K562 (cell line): ENCODE results near the gene ADGRL3. TPM values are rescaled to one million over a fixed set of nuclear protein-coding genes. Genes with fewer than 3 reads are reported as not detected.

Experiments
- ATAC-seq: fragments of 200-7000 bp; cut with Tn5 transposase; 3 replicates; pipeline ENCODE4 v1.9.1; 2020; ENCODE audit warnings: moderate library complexity
- BruUV-seq: library from RNA; stranded (reverse); fragments of 400-500 nt; replicated peaks from 2 replicates; lab custom pipeline; 2021; lab: Mats Ljungman, UMichigan
- CTCF ChIA-PET: fragments of 300-600 bp; formaldehyde crosslinking; extraction: SDS; loops from one replicate; lab custom pipeline; 2021; ENCODE audit warnings: low intra/inter-chr PET ratio; lab: Yijun Ruan, JAX
- POLR2A ChIA-PET: fragments of 300-600, 350-650 bp; sonication (Branson Sonifier 250); formaldehyde crosslinking; extraction: SDS; loops from one replicate; lab custom pipeline; 2021; ENCODE audit warnings: antibody characterized with exemption, inconsistent platforms; lab: Yijun Ruan, JAX
- DNase-seq, 4 experiments: peaks; one replicate each; pipeline versions ENCODE4 v3.0.0 to v3.0.0-alpha.2; 2011 to 2018; ENCODE audit warnings: low spot score in 3 of 4, mixed read lengths in 3 of 4; ENCODE audit errors: extremely low read depth in 1 of 4
- FAIRE-seq: peaks from 2 replicates; lab custom pipeline; 2011; peaks lifted over from hg19 to GRCh38; lab: Jason Lieb, UNC
- H2AFZ ChIP-seq: 2 replicates; pipeline ENCODE4 v1.6.0; 2011; ENCODE audit warnings: low read depth, low read length, control low read depth, inconsistent platforms
- H3K27ac ChIP-seq: fragments of 200-600 bp; 3 replicates; pipeline ENCODE4 v1.8.0; 2011; ENCODE audit warnings: low read depth, mild to moderate bottlenecking, control low read depth, inconsistent platforms, low read length, moderate library complexity, mixed read lengths; ENCODE audit errors: extremely low read depth
- H3K27me3 ChIP-seq, 2 experiments: fragments of 300-600 bp in 1 of 2; 2 replicates in 1 of 2; 3 replicates in 1 of 2; pipeline versions ENCODE4 v1.6.0 to v1.8.0; 2011; ENCODE audit warnings: inconsistent platforms in 2 of 2, low read length in 2 of 2, mild to moderate bottlenecking in 1 of 2, mixed read lengths in 1 of 2, moderate library complexity in 1 of 2; ENCODE audit not compliant: control insufficient read depth in 2 of 2, insufficient read depth in 2 of 2
- H3K36me3 ChIP-seq: fragments of 300-600 bp; 3 replicates; pipeline ENCODE4 v1.8.0; 2011; ENCODE audit warnings: mild to moderate bottlenecking, low read length, inconsistent platforms; ENCODE audit not compliant: control insufficient read depth, insufficient read depth
- H3K4me1 ChIP-seq, 2 experiments: fragments of 200-600 bp in 1 of 2; replicated peaks in 1 of 2; 2 replicates in 1 of 2; 3 replicates in 1 of 2; pipeline versions ENCODE4 v1.5.1 to v1.8.0; 2011; ENCODE audit warnings: inconsistent platforms in 2 of 2, low read length in 2 of 2, mild to moderate bottlenecking in 1 of 2, mixed read lengths in 1 of 2, moderate library complexity in 1 of 2; ENCODE audit not compliant: control insufficient read depth in 2 of 2, insufficient read depth in 2 of 2
- H3K4me2 ChIP-seq: 2 replicates; pipeline ENCODE4 v1.6.1; 2011; ENCODE audit warnings: low read length, control low read depth, inconsistent platforms, mixed read lengths; ENCODE audit not compliant: insufficient read depth
- H3K4me3 ChIP-seq: fragments of 200-600 bp; sonication (generic), shearing (Covaris generic); 2 replicates; pipeline ENCODE4 v1.5.1; 2016; ENCODE audit warnings: control low read depth, inconsistent platforms
- H3K79me2 ChIP-seq: fragments of 200-600 bp; 3 replicates; pipeline ENCODE4 v1.8.0; 2011; ENCODE audit warnings: low read length, inconsistent platforms; ENCODE audit not compliant: control insufficient read depth, insufficient read depth
- H3K9ac ChIP-seq, 2 experiments: 2 replicates each; pipeline versions ENCODE4 v1.6.0 to v1.6.1; 2011; ENCODE audit warnings: low read depth in 2 of 2, low read length in 2 of 2, control low read depth in 1 of 2, inconsistent platforms in 1 of 2, mild to moderate bottlenecking in 1 of 2, mixed read lengths in 1 of 2; ENCODE audit not compliant: insufficient read depth in 1 of 2
- H3K9me1 ChIP-seq: one replicate; pipeline ENCODE4 v1.6.0; 2011; ENCODE audit warnings: inconsistent platforms, mild to moderate bottlenecking, low read length, moderate library complexity; ENCODE audit not compliant: control insufficient read depth, insufficient read depth
- H3K9me3 ChIP-seq: replicated peaks from 2 replicates; pipeline ENCODE4 v1.5.1; 2011; ENCODE audit warnings: low read depth, low read length, inconsistent platforms; ENCODE audit not compliant: control insufficient read depth, insufficient read depth
- H4K20me1 ChIP-seq: replicated peaks from 2 replicates; pipeline ENCODE4 v1.6.1; 2011; ENCODE audit warnings: low read length, inconsistent platforms, mixed read lengths; ENCODE audit not compliant: control insufficient read depth, insufficient read depth
- BDP1 ChIP-seq: IDR thresholded peaks from 3 replicates; pipeline ENCODE4 v1.6.1; 2011; ENCODE audit not compliant: insufficient read length, insufficient read depth
- JUN ChIP-seq, 2 experiments: sonication (generic) in 1 of 2; formaldehyde crosslinking in 1 of 2; IDR thresholded peaks; 2 replicates each; pipeline versions ENCODE4 v1.6.1 to v1.8.0; 2012 to 2022; ENCODE audit warnings: borderline replicate concordance in 2 of 2, mild to moderate bottlenecking in 2 of 2, improper control_type of control experiment in 1 of 2, low read depth in 1 of 2, low read length in 1 of 2, missing genetic modification reagents in 1 of 2
- KAT8 ChIP-seq: fragments of 450-650 bp; IDR thresholded peaks from 2 replicates; pipeline ENCODE4 v1.6.1; 2016; ENCODE audit warnings: low read depth, mild to moderate bottlenecking
- PRPF4 ChIP-seq: fragments of 200-400 bp; formaldehyde crosslinking; IDR thresholded peaks from one replicate; pipeline ENCODE4 v1.6.1; 2017; ENCODE audit warnings: low read length, low read depth, mild to moderate bottlenecking; ENCODE audit not compliant: insufficient read depth, poor library complexity, severe bottlenecking
- PTRF ChIP-seq: fragments of 450-650 bp; IDR thresholded peaks from 2 replicates; pipeline ENCODE4 v1.6.1; 2016; ENCODE audit warnings: mild to moderate bottlenecking, missing genetic modification characterization, missing compliant biosample characterization
- RFX7 ChIP-seq: fragments of 250-450 bp; sonication (Bioruptor Pico); IDR thresholded peaks from 2 replicates; pipeline ENCODE4 v1.5.1; 2021; ENCODE audit warnings: mild to moderate bottlenecking
- U2AF2 ChIP-seq: fragments of 200-400 bp; formaldehyde crosslinking; optimal IDR thresholded peaks from 2 replicates; pipeline ENCODE3; 2017; ENCODE audit warnings: low read depth, mild to moderate bottlenecking, low read length
- ZNF354B ChIP-seq: fragments of 250-450 bp; sonication (Bioruptor Pico); IDR thresholded peaks from 2 replicates; pipeline ENCODE4 v1.4.0; 2020
- ZNF408 ChIP-seq: fragments of 250-450 bp; sonication (Bioruptor Pico); IDR thresholded peaks from 2 replicates; pipeline ENCODE4 v1.4.0; 2020; ENCODE audit warnings: low read depth, mild to moderate bottlenecking, moderate library complexity
- ZNF586 ChIP-seq: fragments of 450-650 bp; formaldehyde crosslinking; conservative IDR thresholded peaks from 2 replicates; pipeline ENCODE4 v1.4.0; 2020; ENCODE audit warnings: mild to moderate bottlenecking, moderate library complexity
- ZNF668 ChIP-seq: fragments of 250-450 bp; sonication (Bioruptor Pico); IDR thresholded peaks from 2 replicates; pipeline ENCODE4 v1.8.0; 2022; ENCODE audit warnings: mild to moderate bottlenecking, inconsistent platforms
- WGBS: fragments of 100-300 bp; shearing (Covaris generic); methylation state at CpG from one replicate; pipeline ENCODE4 v1.1.6; 2016; ENCODE audit warnings: low coverage, mixed read lengths; ENCODE audit not compliant: insufficient coverage; ENCODE audit errors: missing lambda C conversion rate; 5-methylcytosine and 5-hydroxymethylcytosine counted together
- in situ Hi-C: fragments of 300-500 bp; cut with MboI; formaldehyde crosslinking; loops from 4 replicates; pipeline ENCODE4 v1.15.0; 2018; ENCODE audit warnings: inconsistent platforms, mixed read lengths
- intact Hi-C: fragments of 100-400 bp; cut with micrococcal nuclease; formaldehyde crosslinking; loops from 2 replicates; pipeline ENCODE4 v1.14.2; 2022
- polyA plus RNA-seq, 8 experiments: library from polyadenylated mRNA; depleted of rRNA in 4 of 8; stranded (reverse) in 5 of 8; unstranded in 3 of 8; fragments of >200 nt; fragmentation: Nextera tagmentation in 2 of 8; fragmentation: Illumina TruSeq in 1 of 8; extraction: Ambion mirVana in 2 of 8; extraction: Trizol in 1 of 8; gene quantifications; 2 replicates each; pipeline versions ENCODE4 v1.2.1 to v1.2.3, GENCODE V29; 2011 to 2014; ENCODE audit warnings: inconsistent platforms in 1 of 8, missing spikeins in 1 of 8
- total RNA-seq, 7 experiments: library from RNA; depleted of rRNA in 6 of 7; stranded (reverse); fragments of >200 nt in 6 of 7; fragmentation: Illumina TruSeq in 2 of 7; extraction: Trizol in 2 of 7; gene quantifications; 2 replicates each; pipeline versions ENCODE4 v1.2.1 to v1.2.3, GENCODE V29; 2011 to 2021; ENCODE audit warnings: low replicate concordance in 1 of 7
- TF ChIP-seq, protein P1 (sequence below): fragments of 250-450 bp; sonication (Bioruptor Pico); IDR thresholded peaks from 2 replicates; pipeline ENCODE4 v1.5.1; 2021; ENCODE audit warnings: mild to moderate bottlenecking
- TF ChIP-seq, protein P2 (sequence below), 2 experiments: IDR thresholded peaks; 2 replicates each; pipeline ENCODE4 v1.6.1; 2011; ENCODE audit warnings: borderline replicate concordance in 1 of 2, control low read depth in 1 of 2, low read depth in 1 of 2, low read length in 1 of 2, mild to moderate bottlenecking in 1 of 2, mixed read lengths in 1 of 2, moderate library complexity in 1 of 2; ENCODE audit not compliant: insufficient read depth in 1 of 2, insufficient read length in 1 of 2, poor library complexity in 1 of 2, severe bottlenecking in 1 of 2; ENCODE audit errors: extremely low read depth in 1 of 2
- TF ChIP-seq, protein P3 (sequence below): IDR thresholded peaks from 3 replicates; pipeline ENCODE4 v1.6.1; 2011; ENCODE audit warnings: borderline replicate concordance, mild to moderate bottlenecking; ENCODE audit not compliant: insufficient read length, insufficient read depth
- TF ChIP-seq, protein P4 (sequence below): fragments of 250-450 bp; sonication (Bioruptor Pico); IDR thresholded peaks from 2 replicates; pipeline ENCODE4 v1.8.0; 2021; ENCODE audit warnings: moderate library complexity, mild to moderate bottlenecking, inconsistent platforms

Gene ADGRL3
- total and polyA plus RNA-seq, 9 of the 15 experiments (the other 6 are each of a cell fraction or from before 2014, with no cell fraction given): 0.03 to 0.14 (median 0.04) TPM; not detected in 2

DNA sequence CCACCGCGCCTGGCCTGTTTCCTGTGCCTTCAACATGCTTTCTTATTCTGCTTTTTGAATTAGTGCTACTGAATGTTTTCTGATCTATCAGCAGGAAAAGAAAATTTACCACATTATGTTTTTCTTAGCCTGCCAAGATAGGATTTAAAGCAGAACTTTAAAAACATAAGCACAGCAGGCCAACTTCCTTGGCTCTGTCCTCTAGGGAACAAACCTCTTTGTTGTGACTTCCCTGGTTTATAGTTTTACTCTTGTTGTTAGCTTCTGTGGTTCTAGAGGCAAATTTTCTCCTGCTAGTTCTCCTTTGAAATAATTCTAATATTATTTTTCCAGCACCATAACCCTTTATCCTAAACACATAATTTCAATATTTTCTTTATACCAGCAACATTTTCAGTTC lies 605.1 kb downstream of the ADGRL3 start (continued):
- TF ChIP-seq BDP1 (no peak), ZNF354B (CRISPR knock-in tag) (no peak), ZNF668 (CRISPR knock-in tag) (no peak), U2AF2 (no peak)
- TF ChIP-seq, protein P1, sequence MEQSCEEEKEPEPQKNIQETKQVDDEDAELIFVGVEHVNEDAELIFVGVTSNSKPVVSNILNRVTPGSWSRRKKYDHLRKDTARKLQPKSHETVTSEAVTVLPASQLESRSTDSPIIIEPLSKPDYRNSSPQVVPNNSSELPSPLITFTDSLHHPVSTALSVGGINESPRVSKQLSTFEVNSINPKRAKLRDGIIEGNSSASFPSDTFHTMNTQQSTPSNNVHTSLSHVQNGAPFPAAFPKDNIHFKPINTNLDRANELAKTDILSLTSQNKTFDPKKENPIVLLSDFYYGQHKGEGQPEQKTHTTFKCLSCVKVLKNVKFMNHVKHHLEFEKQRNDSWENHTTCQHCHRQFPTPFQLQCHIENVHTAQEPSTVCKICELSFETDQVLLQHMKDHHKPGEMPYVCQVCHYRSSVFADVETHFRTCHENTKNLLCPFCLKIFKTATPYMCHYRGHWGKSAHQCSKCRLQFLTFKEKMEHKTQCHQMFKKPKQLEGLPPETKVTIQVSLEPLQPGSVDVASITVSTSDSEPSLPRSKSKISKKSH (CRISPR knock-in tag): no peak

DNA sequence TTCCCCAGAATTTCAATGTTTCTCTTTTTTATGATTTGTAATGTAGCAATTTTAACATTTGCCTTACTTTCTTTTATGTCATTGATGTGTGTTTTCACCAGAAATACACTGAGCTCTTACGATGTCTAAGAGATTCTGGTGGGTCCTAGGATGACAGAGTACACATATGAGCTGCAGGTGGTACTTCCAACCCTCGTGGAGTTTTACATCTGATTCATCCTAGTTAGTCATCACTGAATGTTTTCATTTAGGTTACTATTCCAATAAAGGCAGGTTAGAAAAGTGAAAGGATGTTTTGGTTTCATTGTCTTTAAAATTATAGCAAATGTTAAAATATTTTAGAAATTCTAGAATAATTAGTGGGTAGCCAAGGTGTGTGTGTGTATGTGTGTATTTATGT lies 605.9 kb downstream of the ADGRL3 start:
- H3K4me3 ChIP-seq: no peak overlapping the region
- ATAC-seq: no peak
- H3K79me2 ChIP-seq: no peaks in the 10 kb centered on the region
- whole genome bisulfite sequencing: 0% methylated on average over 2 of the region's 2 CpGs
- in situ Hi-C loops: no loop called here
- TF ChIP-seq, protein P2, sequence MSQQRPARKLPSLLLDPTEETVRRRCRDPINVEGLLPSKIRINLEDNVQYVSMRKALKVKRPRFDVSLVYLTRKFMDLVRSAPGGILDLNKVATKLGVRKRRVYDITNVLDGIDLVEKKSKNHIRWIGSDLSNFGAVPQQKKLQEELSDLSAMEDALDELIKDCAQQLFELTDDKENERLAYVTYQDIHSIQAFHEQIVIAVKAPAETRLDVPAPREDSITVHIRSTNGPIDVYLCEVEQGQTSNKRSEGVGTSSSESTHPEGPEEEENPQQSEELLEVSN (IDR thresholded peaks at IDR 0.05; ENCODE audit: borderline replicate concordance in 1 of 2, extremely low read depth in 1 of 2, insufficient read depth in 1 of 2, insufficient read length in 1 of 2, low read depth in 1 of 2, low read length in 1 of 2, poor library complexity in 1 of 2, severe bottlenecking in 1 of 2): no peak
- TF ChIP-seq ZNF408 (CRISPR knock-in tag) (no peak), PRPF4 (no peak), JUN (IDR thresholded peaks at IDR 0.05; ENCODE audit: borderline replicate concordance, low read depth, low read length) (no peak), JUN (CRISPR knock-in tag; IDR thresholded peaks at IDR 0.05; ENCODE audit: borderline replicate concordance) (no peak), RFX7 (CRISPR knock-in tag) (no peak), KAT8 (no peak), PTRF (tag) (no peak), ZNF586 (CRISPR knock-in tag) (no peak)
- TF ChIP-seq, protein P3, sequence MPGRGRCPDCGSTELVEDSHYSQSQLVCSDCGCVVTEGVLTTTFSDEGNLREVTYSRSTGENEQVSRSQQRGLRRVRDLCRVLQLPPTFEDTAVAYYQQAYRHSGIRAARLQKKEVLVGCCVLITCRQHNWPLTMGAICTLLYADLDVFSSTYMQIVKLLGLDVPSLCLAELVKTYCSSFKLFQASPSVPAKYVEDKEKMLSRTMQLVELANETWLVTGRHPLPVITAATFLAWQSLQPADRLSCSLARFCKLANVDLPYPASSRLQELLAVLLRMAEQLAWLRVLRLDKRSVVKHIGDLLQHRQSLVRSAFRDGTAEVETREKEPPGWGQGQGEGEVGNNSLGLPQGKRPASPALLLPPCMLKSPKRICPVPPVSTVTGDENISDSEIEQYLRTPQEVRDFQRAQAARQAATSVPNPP: no peak
- TF ChIP-seq, protein P4, sequence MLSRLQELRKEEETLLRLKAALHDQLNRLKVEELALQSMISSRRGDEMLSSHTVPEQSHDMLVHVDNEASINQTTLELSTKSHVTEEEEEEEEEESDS (CRISPR knock-in tag): no peak
- H3K9me3 ChIP-seq: no peaks in the 10 kb centered on the region
- H3K4me1 ChIP-seq: no peaks in the 10 kb centered on the region
- CTCF ChIA-PET: no interaction called here
- H3K27ac ChIP-seq: no peak overlapping the region
- H3K27me3 ChIP-seq: no peaks in the 10 kb centered on the region
- intact Hi-C loops: no loop called here
- POLR2A ChIA-PET: no interaction called here
- no TSS peak for BruUV-seq
- no peak for DNase-seq
- no peaks in the 10 kb centered on the region for H3K9me1 ChIP-seq
- no peak overlapping the region for H3K9ac ChIP-seq
- H4K20me1 ChIP-seq: no peaks in the 10 kb centered on the region
- H3K4me2 ChIP-seq: no peak overlapping the region
- FAIRE-seq: no peak
- no peaks in the 10 kb centered on the region for H3K36me3 ChIP-seq
- H2AFZ ChIP-seq: no peak overlapping the region
